ENCODE measurements around the gene TRAF2.

The TRAF2 gene

GRCh38 chr9:136960212-136960937 lies 74.1 kb downstream of the TRAF2 start:
- Histone ChIP-seq H3F3A (ENCODE audit: insufficient read depth, low read length) (no peaks in the 10 kb centered on the region), H3K4me2 (ENCODE audit: low read depth, low read length) (no peak overlapping the region), H3K9ac (ENCODE audit: low read length) (no peak overlapping the region), H3K4me1 (ENCODE audit: low read length) (no peaks in the 10 kb centered on the region), H3K79me2 (ENCODE audit: low read length) (no peaks in the 10 kb centered on the region), H4K20me1 (ENCODE audit: insufficient read depth, low read length) (no peaks in the 10 kb centered on the region), H3K9me2 (replicated peaks; ENCODE audit: insufficient read depth, low read length) (no peaks in the 10 kb centered on the region), H3K27me3 (replicated peaks; ENCODE audit: insufficient read depth, low read length) (peaks cover 82% of the 10 kb centered on the region), H3K36me3 (replicated peaks; ENCODE audit: insufficient read depth, low read length) (no peaks in the 10 kb centered on the region), H2AFZ (ENCODE audit: low read length) (no peak overlapping the region), H3K27ac (ENCODE audit: low read length) (no peak overlapping the region), H3K4me3 (ENCODE audit: low read length) (no peak overlapping the region), H3K9me3 (replicated peaks; ENCODE audit: insufficient read depth, low read length) (no peaks in the 10 kb centered on the region)
- TF ChIP-seq EZH2 (optimal IDR thresholded peaks at IDR 0.05; ENCODE audit: low read depth, low read length) (no peak), CTCF (IDR thresholded peaks at IDR 0.05; ENCODE audit: low read length) (no peak), EZH2phosphoT487 (IDR thresholded peaks at IDR 0.05; ENCODE audit: low read length) (no peak)
- DNase-seq, result no peak

- DNase-seq, result no peak
- no peak for TF ChIP-seq EZH2 (optimal IDR thresholded peaks at IDR 0.05; ENCODE audit: low read depth, low read length)
- no peak for TF ChIP-seq CTCF (IDR thresholded peaks at IDR 0.05; ENCODE audit: low read length)
- TF ChIP-seq EZH2phosphoT487 (IDR thresholded peaks at IDR 0.05; ENCODE audit: low read length), result no peak
- Histone ChIP-seq H3K4me3 (ENCODE audit: low read length) (no peak overlapping the region), H2AFZ (ENCODE audit: low read length) (no peak overlapping the region), H3F3A (ENCODE audit: insufficient read depth, low read length) (no peaks in the 10 kb centered on the region), H3K9me3 (replicated peaks; ENCODE audit: insufficient read depth, low read length) (no peaks in the 10 kb centered on the region), H4K20me1 (ENCODE audit: insufficient read depth, low read length) (no peaks in the 10 kb centered on the region), H3K79me2 (ENCODE audit: low read length) (no peaks in the 10 kb centered on the region), H3K4me2 (ENCODE audit: low read depth, low read length) (no peak overlapping the region), H3K4me1 (ENCODE audit: low read length) (no peaks in the 10 kb centered on the region), H3K27ac (ENCODE audit: low read length) (no peak overlapping the region), H3K36me3 (replicated peaks; ENCODE audit: insufficient read depth, low read length) (no peaks in the 10 kb centered on the region), H3K9ac (ENCODE audit: low read length) (no peak overlapping the region), H3K9me2 (replicated peaks; ENCODE audit: insufficient read depth, low read length) (no peaks in the 10 kb centered on the region), H3K27me3 (replicated peaks; ENCODE audit: insufficient read depth, low read length) (peaks cover 80% of the 10 kb centered on the region)
Measured at GRCh38 chr9:136960938-136961275, 74.6 kb downstream of the TRAF2 start.

- no peaks in the 10 kb centered on the region for H3K79me2 ChIP-seq (ENCODE audit: low read length)
- H3K9me3 ChIP-seq (replicated peaks; ENCODE audit: insufficient read depth, low read length), result no peaks in the 10 kb centered on the region
- H3K9ac ChIP-seq (ENCODE audit: low read length), result no peak overlapping the region
- H3K4me3 ChIP-seq (ENCODE audit: low read length), result no peak overlapping the region
- H3K9me2 ChIP-seq (replicated peaks; ENCODE audit: insufficient read depth, low read length), result no peaks in the 10 kb centered on the region
- no peak overlapping the region for H3K4me2 ChIP-seq (ENCODE audit: low read depth, low read length)
- H3K36me3 ChIP-seq (replicated peaks; ENCODE audit: insufficient read depth, low read length), result no peaks in the 10 kb centered on the region
- H4K20me1 ChIP-seq (ENCODE audit: insufficient read depth, low read length), result no peaks in the 10 kb centered on the region
- no peak for DNase-seq
- H3K27me3 ChIP-seq (replicated peaks; ENCODE audit: insufficient read depth, low read length), result peaks cover 79% of the 10 kb centered on the region
- H3K4me1 ChIP-seq (ENCODE audit: low read length), result no peaks in the 10 kb centered on the region
- H2AFZ ChIP-seq (ENCODE audit: low read length), result no peak overlapping the region
- no peak overlapping the region for H3K27ac ChIP-seq (ENCODE audit: low read length)
- TF ChIP-seq EZH2phosphoT487 (IDR thresholded peaks at IDR 0.05; ENCODE audit: low read length), result no peak
- H3F3A ChIP-seq (ENCODE audit: insufficient read depth, low read length), result no peaks in the 10 kb centered on the region
Measured at GRCh38 chr9:136961279-136962065, 75.2 kb downstream of the TRAF2 start.

- no peak overlapping the region for H3K4me2 ChIP-seq (ENCODE audit: low read depth, low read length)
- H3K9me2 ChIP-seq (replicated peaks; ENCODE audit: insufficient read depth, low read length), result no peaks in the 10 kb centered on the region
- peaks cover 76% of the 10 kb centered on the region for H3K27me3 ChIP-seq (replicated peaks; ENCODE audit: insufficient read depth, low read length)
- no peak overlapping the region for H3K9ac ChIP-seq (ENCODE audit: low read length)
- H3K27ac ChIP-seq (ENCODE audit: low read length), result no peak overlapping the region
- no peaks in the 10 kb centered on the region for H3K9me3 ChIP-seq (replicated peaks; ENCODE audit: insufficient read depth, low read length)
- no peaks in the 10 kb centered on the region for H3K4me1 ChIP-seq (ENCODE audit: low read length)
- H3K4me3 ChIP-seq (ENCODE audit: low read length), result no peak overlapping the region
- H3K79me2 ChIP-seq (ENCODE audit: low read length), result no peaks in the 10 kb centered on the region
- DNase-seq, result no peak
- no peaks in the 10 kb centered on the region for H3K36me3 ChIP-seq (replicated peaks; ENCODE audit: insufficient read depth, low read length)
- H3F3A ChIP-seq (ENCODE audit: insufficient read depth, low read length), result no peaks in the 10 kb centered on the region
- no peaks in the 10 kb centered on the region for H4K20me1 ChIP-seq (ENCODE audit: insufficient read depth, low read length)
- H2AFZ ChIP-seq (ENCODE audit: low read length), result no peak overlapping the region
- TF ChIP-seq CTCF (IDR thresholded peaks at IDR 0.05; ENCODE audit: low read length) (no peak), EZH2phosphoT487 (IDR thresholded peaks at IDR 0.05; ENCODE audit: low read length) (no peak), EZH2 (optimal IDR thresholded peaks at IDR 0.05; ENCODE audit: low read depth, low read length) (no peak)
Measured at GRCh38 chr9:136962163-136962562, 75.8 kb downstream of the TRAF2 start.

Data from MM.1S (cell line).